HG02763 (cell line): Measurements from ENCODE around the gene LILRB1.
"Not testable (repeated sequence)": the region's sequence is repeated elsewhere in the genome, so short reads cannot be mapped to it uniquely, and the experiment has no call there.

ENCODE experiments used
- ATAC-seq: cut with Tn5 transposase; IDR thresholded peaks from one replicate; pipeline ENCODE4 v1.9.1; 2021; ENCODE audit warnings: mild to moderate bottlenecking, moderate library complexity; ENCODE audit not compliant: unreplicated experiment

Gene LILRB1

GRCh38 chr19:54660964-54661363, 30.7 kb downstream of the LILRB1 start:
- ATAC-seq: no peak

DNA sequence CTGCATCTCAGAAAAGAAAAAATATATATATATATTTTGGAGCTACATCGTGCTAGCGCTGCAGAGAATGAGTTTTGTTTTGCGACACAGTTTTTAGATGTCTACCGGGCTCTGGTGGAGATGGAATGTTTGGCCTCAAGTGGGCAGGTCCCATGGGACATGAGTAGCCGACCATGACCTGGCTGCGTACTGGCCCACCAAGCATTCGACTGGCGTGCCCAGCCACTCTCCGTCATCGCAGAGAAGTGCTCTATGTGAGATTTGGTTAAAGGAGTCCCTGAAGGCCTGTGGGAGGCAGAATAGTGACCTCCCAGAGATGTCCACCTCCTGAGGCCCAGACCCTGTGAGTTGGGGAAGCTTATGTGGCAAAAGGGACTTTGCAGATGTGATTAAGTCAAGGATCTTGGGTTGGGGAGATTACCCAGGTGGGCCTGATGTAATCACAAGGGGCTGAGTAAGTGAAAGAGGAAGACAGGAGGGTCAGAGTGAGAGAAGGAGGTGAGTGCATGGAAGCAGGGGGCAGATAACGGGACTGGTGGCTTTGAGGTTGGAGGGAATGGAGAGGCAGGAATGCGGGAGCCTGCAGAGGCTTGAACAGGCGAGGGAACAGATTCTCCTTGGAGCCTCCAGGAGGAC, 31.7 kb downstream of the LILRB1 start:
- ATAC-seq: no peak

GRCh38 chr19:54662730-54663129, 32.4 kb downstream of the LILRB1 start, which contains the start of gene LILRB4:
TSS of gene LILRB4 (plus strand) at chr19:54662985. CDS start at chr19:54663034, 49 bp downstream.
- ATAC-seq: no peak

GRCh38 chr19:54665530-54665929, 35.2 kb downstream of the LILRB1 start:
- ATAC-seq: no peak

- ATAC-seq: no peak
These were observed 36.9 kb downstream of the LILRB1 start for GRCh38 chr19:54667217-54667616.

- no peak for ATAC-seq
These were observed 38.1 kb downstream of the LILRB1 start for GRCh38 chr19:54668353-54668752.

GRCh38 chr19:54670576-54671357, 40.5 kb downstream of the LILRB1 start:
- no peak for ATAC-seq

DNA sequence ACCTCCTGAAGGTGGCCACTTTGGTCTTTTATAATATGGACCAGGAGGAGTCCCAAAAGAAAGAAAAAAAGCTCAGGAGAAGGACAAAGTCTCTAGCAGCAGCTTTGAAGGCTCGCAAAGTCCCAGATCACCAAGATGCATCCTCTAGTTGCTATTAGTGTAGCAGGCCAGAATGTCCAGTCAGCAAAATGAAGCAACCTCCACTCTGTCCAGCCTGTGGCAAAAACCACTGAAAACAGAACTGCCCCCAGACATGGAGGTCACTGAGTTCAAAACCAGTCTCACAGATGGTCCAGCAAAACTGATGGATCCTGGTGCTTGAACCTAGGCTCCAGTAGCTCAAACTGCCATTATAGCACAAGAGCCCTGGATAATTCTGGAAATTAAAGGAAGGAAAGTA, 42.9 kb downstream of the LILRB1 start:
- no peak for ATAC-seq

DNA sequence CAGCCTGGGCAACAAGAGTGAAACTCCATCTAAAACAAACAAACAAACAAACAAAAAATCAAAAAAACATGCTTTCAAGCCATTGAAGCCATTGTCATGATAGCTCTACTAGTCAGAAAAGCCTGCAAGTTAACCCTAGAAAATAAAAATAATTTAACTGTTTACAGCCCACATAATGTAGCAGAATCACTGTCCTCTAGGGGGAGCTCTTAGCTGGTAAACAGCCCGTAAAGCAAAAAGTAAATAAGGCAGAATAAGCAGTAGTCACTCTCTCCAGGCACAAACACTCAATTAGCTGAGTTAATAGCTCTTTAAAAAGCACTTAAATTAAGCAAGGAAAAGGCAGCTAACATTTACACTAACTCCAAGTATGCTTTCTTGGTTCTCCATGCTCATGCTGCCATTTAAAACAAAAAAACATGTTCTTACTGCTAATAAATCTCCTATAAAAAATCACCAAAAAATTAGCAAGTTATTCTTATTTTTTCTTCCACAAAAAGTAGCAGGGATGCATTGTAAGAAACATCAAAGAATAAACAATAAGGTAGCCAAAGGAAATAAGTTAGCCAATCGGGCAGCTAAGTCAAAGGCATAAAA, 43.8 kb downstream of the LILRB1 start:
- no peak for ATAC-seq

- not testable (repeated sequence) for ATAC-seq
These were observed 46.0 kb downstream of the LILRB1 start for GRCh38 chr19:54676210-54676834.

- ATAC-seq: no peak
These were observed 46.9 kb downstream of the LILRB1 start for GRCh38 chr19:54677217-54677616.

DNA sequence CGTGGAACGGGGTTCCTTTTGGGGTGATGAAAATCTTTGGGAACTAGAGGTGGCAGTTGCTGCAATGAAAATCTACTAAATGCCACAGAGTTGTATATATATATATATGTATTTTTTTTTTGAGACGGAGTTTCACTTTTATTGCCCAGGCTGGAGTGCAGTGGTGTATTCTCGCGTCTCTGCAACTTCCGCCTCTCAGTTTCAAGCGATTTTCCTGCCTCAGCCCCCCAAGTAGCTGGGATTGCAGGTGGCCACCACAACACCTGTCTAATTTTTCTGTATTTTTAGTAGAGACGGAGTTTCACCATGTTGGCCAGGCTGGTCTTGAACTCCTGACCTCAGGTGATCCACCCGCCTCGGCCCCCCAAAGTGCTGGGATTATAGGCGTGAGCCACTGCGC, 51.3 kb downstream of the LILRB1 start:
- ATAC-seq: not testable (repeated sequence)

GRCh38 chr19:54682306-54682856, 52.1 kb downstream of the LILRB1 start:
- no peak for ATAC-seq

GRCh38 chr19:54684527-54684926, 54.2 kb downstream of the LILRB1 start:
- ATAC-seq: no peak
